ENCODE results near the gene C12orf43.

DNA sequence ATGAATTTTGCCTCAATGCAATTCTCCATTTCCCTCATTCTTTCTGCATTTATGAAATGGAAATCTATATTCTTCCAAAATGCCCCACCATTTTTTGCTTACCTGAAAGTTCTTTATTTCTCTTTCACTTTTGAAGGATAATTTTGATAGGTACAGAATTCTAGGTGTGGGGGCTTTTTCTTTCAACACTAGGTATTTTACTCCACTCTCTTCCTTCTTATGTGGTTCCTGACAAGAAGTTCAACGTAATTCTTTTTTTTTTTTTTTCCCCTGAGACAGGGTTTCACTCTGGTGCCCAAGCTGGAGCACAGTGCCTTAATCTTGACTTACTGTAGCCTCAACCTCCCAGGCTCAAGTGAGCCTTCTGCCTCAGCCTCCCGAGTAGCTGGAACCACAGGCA is 49.1 kb upstream of the C12orf43 start:
- TF ChIP-seq, protein P1, sequence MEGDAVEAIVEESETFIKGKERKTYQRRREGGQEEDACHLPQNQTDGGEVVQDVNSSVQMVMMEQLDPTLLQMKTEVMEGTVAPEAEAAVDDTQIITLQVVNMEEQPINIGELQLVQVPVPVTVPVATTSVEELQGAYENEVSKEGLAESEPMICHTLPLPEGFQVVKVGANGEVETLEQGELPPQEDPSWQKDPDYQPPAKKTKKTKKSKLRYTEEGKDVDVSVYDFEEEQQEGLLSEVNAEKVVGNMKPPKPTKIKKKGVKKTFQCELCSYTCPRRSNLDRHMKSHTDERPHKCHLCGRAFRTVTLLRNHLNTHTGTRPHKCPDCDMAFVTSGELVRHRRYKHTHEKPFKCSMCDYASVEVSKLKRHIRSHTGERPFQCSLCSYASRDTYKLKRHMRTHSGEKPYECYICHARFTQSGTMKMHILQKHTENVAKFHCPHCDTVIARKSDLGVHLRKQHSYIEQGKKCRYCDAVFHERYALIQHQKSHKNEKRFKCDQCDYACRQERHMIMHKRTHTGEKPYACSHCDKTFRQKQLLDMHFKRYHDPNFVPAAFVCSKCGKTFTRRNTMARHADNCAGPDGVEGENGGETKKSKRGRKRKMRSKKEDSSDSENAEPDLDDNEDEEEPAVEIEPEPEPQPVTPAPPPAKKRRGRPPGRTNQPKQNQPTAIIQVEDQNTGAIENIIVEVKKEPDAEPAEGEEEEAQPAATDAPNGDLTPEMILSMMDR (IDR thresholded peaks at IDR 0.05), result no peak
- TF ChIP-seq EZH2 (IDR thresholded peaks at IDR 0.05; ENCODE audit: borderline replicate concordance, insufficient read depth, low read depth, low read length, poor library complexity, severe bottlenecking), result no peak
